Peyer's patch (tissue), 4 donors: ENCODE measurements around the gene PVALEF. TPM values are rescaled to one million over a fixed set of nuclear protein-coding genes. Genes with fewer than 3 reads are reported as not detected.

Experiments
- DNase-seq, 3 donors: peaks; one replicate each; pipeline ENCODE4 v3.0.0-alpha.2; 2017 to 2019
- H3K27ac ChIP-seq, 4 donors: fragments of 200-600 bp; sonication (generic); one replicate each; pipeline ENCODE4 v1.5.1; 2016 to 2019
- H3K27me3 ChIP-seq, 2 donors: fragments of 200-600 bp; sonication (generic); one replicate each; pipeline ENCODE4 v1.5.1; 2019
- H3K36me3 ChIP-seq, 3 donors: fragments of 200-600 bp; sonication (generic); one replicate each; pipeline ENCODE4 v1.5.1; 2016 to 2019
- H3K4me1 ChIP-seq, 4 donors: fragments of 200-600 bp; sonication (generic); one replicate each; pipeline ENCODE4 v1.5.1; 2016 to 2019
- H3K4me3 ChIP-seq, 4 donors: fragments of 200-600 bp; sonication (generic); 1 replicate in 3 of 4; 2 replicates in 1 of 4; pipeline ENCODE4 v1.5.1; 2016 to 2019; ENCODE audit warnings: mild to moderate bottlenecking in 1 of 4
- H3K9me3 ChIP-seq, 4 donors: fragments of 200-600 bp; sonication (generic); one replicate each; pipeline ENCODE4 v1.5.1; 2016 to 2019; ENCODE audit warnings: mild to moderate bottlenecking in 1 of 4
- POLR2A ChIP-seq, 2 donors: fragments of 450-650 bp; IDR thresholded peaks; one replicate each; pipeline ENCODE4 v1.5.1; 2017; ENCODE audit warnings: antibody characterized with exemption in 2 of 2, mild to moderate bottlenecking in 2 of 2, moderate library complexity in 2 of 2
- total RNA-seq, 4 donors: library from RNA; depleted of rRNA; stranded (reverse); fragments of >200 nt; gene quantifications; one replicate each; pipeline ENCODE4 v1.1.0, GENCODE V29; 2016
- TF ChIP-seq, protein P1 (sequence below), 6 experiments: fragments of 450-650 bp in 4 of 6; fragments of 200-600 bp in 2 of 6; sonication (generic) in 1 of 6; IDR thresholded peaks; one replicate each; pipeline ENCODE4 v1.5.1; 2017 to 2019; ENCODE audit warnings: antibody characterized with exemption in 6 of 6, mild to moderate bottlenecking in 3 of 6, moderate library complexity in 1 of 6

Gene PVALEF
- total RNA-seq, 4 donors from 2014 or later, result not detected

DNA sequence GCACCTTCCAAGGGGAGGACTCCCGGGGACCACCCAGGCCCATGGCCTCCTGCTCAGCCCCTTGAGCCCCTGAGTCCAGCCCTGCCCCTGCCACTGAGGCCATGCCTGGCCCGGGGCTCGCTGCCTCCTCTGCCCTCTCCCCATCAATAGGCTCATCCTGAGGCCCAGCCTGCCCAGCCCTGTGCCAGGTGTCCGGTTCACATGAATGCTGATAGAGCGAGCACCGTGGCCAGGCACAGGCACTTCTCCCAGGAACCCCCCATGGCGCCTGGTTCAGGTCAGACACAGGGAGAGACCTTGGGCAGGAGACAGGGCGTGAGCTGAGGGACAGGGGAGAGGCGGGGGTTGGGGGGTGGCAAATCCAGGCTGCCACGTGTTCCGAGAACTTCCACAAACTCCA, 2.8 kb upstream of the PVALEF start:
- Histone ChIP-seq H3K4me3 (no peak overlapping the region), H3K27me3 (peaks cover 0 to 4% of the 10 kb centered on the region in 2 donors), H3K27ac (no peak overlapping the region), H3K36me3 (no peaks in the 10 kb centered on the region), H3K9me3 (no peaks in the 10 kb centered on the region), H3K4me1 (peaks cover 0 to 8% (median 2%) of the 10 kb centered on the region in 4 donors)
- DNase-seq, result no peak
- TF ChIP-seq POLR2A (IDR thresholded peaks at IDR 0.05), result no peak
- TF ChIP-seq, protein P1, sequence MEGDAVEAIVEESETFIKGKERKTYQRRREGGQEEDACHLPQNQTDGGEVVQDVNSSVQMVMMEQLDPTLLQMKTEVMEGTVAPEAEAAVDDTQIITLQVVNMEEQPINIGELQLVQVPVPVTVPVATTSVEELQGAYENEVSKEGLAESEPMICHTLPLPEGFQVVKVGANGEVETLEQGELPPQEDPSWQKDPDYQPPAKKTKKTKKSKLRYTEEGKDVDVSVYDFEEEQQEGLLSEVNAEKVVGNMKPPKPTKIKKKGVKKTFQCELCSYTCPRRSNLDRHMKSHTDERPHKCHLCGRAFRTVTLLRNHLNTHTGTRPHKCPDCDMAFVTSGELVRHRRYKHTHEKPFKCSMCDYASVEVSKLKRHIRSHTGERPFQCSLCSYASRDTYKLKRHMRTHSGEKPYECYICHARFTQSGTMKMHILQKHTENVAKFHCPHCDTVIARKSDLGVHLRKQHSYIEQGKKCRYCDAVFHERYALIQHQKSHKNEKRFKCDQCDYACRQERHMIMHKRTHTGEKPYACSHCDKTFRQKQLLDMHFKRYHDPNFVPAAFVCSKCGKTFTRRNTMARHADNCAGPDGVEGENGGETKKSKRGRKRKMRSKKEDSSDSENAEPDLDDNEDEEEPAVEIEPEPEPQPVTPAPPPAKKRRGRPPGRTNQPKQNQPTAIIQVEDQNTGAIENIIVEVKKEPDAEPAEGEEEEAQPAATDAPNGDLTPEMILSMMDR (IDR thresholded peaks at IDR 0.05), result no peak

DNA sequence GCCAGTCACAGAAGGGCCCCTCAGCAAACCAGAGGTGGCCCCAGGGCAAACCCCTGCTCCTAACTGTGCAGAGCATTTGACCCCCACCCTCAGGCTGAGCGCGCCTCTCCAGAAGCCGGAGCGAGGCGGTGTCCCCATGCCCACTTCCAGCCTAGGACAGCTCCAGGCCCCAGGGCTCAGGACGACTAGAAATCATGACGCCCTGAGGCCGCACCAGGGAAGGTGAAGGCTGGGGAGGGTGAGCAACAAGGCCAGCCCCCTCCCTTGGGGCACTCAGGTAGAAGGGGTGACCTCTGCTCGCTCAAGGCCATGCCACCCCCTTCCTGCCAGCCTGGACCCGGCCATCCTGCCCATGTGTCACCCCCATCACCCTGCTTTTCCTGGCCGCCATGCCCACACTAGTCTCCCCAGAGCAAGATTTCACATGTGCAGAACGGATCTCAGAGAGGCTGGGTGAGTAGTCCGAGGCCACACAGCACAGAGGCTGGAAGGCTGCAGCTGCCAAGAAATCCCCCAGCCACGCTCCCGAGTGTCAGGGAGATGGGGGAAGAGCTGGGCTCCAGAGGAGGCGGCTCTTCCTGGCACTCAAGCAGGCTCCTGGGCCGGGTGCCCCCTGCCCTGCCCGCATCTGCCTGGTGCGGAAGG, 2.1 kb upstream of the PVALEF start:
- TF ChIP-seq, protein P1 (IDR thresholded peaks at IDR 0.05), result no peak
- no peak for TF ChIP-seq POLR2A (IDR thresholded peaks at IDR 0.05)
- H3K27me3 ChIP-seq, result peaks cover 0 to 4% of the 10 kb centered on the region in 2 donors
- H3K4me1 ChIP-seq, result peaks cover 0 to 8% (median 2%) of the 10 kb centered on the region in 4 donors
- no peaks in the 10 kb centered on the region for H3K9me3 ChIP-seq
- no peak overlapping the region for H3K27ac ChIP-seq
- DNase-seq, result no peak
- no peak overlapping the region for H3K4me3 ChIP-seq
- H3K36me3 ChIP-seq, result no peaks in the 10 kb centered on the region

DNA sequence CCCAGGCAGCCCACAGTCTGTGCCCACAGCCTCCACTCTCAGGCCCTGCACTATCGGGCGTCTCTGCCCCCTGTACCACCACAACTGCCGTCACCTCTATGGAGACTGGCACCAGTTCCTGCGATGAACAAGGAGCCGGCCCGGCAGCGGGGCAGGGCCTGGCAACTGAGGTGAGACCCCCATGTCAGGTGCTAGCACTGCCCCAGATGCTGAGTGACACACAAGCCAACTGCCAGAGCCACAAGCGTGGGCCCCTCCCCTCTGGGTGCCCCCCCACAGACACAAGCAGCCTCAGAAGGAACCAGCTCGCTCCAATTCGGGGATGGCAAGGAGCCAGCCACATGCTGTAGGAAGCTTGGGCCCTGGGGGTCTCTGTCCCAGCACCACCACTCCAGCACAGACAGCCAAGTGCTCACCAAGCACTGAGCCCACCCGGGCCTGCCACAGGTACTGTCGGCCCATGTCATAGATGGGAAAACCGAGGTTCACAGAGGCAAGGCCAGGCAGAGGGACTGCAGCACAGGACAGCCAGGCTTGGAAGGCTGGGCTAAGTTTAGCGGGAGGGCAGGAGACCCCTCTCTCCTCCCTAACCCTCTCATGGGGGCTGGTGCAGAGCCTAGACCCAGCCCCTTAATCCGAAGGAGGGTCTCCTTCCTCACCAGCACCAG, 1.5 kb upstream of the PVALEF start:
- no peaks in the 10 kb centered on the region for H3K9me3 ChIP-seq
- no peak overlapping the region for H3K27ac ChIP-seq
- no peak for DNase-seq
- no peaks in the 10 kb centered on the region for H3K36me3 ChIP-seq
- no peak overlapping the region for H3K4me3 ChIP-seq
- H3K27me3 ChIP-seq, result peaks cover 0 to 4% of the 10 kb centered on the region in 2 donors
- TF ChIP-seq, protein P1 (IDR thresholded peaks at IDR 0.05), result no peak
- no peak for TF ChIP-seq POLR2A (IDR thresholded peaks at IDR 0.05)
- H3K4me1 ChIP-seq, result peaks cover 0 to 8% (median 2%) of the 10 kb centered on the region in 4 donors

DNA sequence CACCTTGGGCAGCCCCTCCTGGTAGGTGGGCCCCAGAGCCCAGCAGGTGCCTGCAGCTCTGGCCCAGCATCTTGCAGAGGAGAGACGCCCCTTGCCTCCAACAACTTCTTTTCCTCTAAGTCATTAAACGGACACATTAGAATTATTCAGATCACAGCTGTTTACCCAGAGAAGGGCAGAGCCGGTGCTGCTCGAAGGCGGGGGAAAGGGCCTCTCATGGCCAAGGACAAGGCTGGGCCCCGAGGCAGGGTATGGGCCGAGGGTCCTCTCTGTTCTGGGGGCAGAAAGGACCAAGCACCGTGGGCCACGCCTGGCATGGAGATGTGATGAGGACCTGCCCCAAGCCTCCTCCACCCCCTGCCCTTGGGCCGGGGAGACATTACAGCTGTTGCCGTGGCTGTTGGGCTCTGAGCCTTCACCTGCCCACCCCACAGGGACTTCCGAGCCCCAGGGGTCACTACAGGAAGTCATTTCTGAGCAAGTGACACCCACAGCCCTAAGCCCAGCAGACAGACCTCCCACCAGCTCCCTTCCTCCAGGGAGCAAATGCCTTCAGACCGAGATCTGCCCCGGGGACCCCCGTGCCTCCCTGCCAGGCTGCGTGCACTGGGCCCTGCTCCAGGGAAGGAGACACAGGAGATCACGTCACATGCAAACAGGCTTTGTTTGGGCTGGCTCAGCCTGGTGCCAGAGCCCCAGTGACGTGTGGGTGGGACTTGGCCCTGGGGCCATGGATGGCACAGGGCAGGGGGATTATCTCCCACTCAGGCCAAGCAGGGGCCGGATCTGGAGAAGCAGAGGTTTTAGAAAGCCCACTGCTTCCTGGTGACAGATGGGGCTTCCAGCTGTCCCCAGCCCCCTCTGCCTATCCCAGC, 699 bp upstream of the PVALEF start:
- Histone ChIP-seq H3K4me3 (no peak overlapping the region), H3K36me3 (no peaks in the 10 kb centered on the region), H3K9me3 (no peaks in the 10 kb centered on the region), H3K27me3 (peaks cover 0 to 4% of the 10 kb centered on the region in 2 donors), H3K4me1 (peaks cover 0 to 8% (median 2%) of the 10 kb centered on the region in 4 donors), H3K27ac (no peak overlapping the region)
- TF ChIP-seq POLR2A (IDR thresholded peaks at IDR 0.05), result no peak
- TF ChIP-seq, protein P1 (IDR thresholded peaks at IDR 0.05), result no peak
- DNase-seq, result no peak

DNA sequence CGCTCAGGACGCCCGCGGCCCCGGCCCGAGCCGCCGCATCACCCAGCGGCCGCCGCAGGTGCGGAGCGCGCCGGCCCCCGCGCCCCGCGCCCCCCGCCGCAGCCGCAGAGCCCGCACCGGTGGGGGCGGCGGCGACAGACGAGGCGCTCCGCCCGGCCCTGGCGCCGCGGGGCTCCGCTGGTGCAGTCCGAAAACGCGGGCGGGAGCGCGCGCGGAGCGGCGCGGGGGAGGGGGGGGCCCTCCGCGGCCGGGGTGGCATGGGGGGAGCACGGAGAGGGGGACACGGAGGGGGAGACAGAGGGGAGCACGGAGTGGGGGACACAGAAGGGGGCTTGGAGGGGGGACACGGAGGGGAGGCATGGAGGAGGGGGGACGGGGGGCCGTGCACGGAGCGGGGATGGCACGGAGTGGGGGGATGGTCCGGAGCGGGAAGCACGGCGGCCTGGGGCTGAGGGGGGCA, 756 bp downstream of the PVALEF start, which contains the start of gene AATK:
Gene AATK (minus strand): TSS at position 189 of the 460 bp plus-strand sequence. CDS start 229 bp downstream, outside the sequence.
- peaks cover 0 to 4% of the 10 kb centered on the region in 2 donors for H3K27me3 ChIP-seq
- TF ChIP-seq POLR2A (IDR thresholded peaks at IDR 0.05), result no peak
- TF ChIP-seq, protein P1 (IDR thresholded peaks at IDR 0.05), result no peak
- no peak for DNase-seq
- H3K27ac ChIP-seq, result no peak within 1 kb of the TSS
- H3K36me3 ChIP-seq, result no peaks in the 10 kb centered on the region
- H3K9me3 ChIP-seq, result no peaks in the 10 kb centered on the region
- peaks cover 0 to 5% (median 2%) of the 10 kb centered on the region in 4 donors for H3K4me1 ChIP-seq
- peak within 1 kb of the TSS in 3 of 4 donors; percentile 36 to 47 (median 43) for H3K4me3 ChIP-seq
